Skin of body (tissue), 2 donors: ENCODE data around the gene DIS3L2. TPM values are rescaled to one million over a fixed set of nuclear protein-coding genes. Genes with fewer than 3 reads are reported as not detected.

Experiments used
- DNase-seq: peaks from one replicate; lab custom pipeline; 2025; lab: John Stamatoyannopoulos, UW
- total RNA-seq: library from RNA; depleted of rRNA; stranded (reverse); fragments of >200 nt; gene quantifications from one replicate; pipeline ENCODE4 v1.2.3, GENCODE V29; 2014

DIS3L2 gene
- total RNA-seq, 1 donor from 2014 or later, result 31.8 TPM

DNA sequence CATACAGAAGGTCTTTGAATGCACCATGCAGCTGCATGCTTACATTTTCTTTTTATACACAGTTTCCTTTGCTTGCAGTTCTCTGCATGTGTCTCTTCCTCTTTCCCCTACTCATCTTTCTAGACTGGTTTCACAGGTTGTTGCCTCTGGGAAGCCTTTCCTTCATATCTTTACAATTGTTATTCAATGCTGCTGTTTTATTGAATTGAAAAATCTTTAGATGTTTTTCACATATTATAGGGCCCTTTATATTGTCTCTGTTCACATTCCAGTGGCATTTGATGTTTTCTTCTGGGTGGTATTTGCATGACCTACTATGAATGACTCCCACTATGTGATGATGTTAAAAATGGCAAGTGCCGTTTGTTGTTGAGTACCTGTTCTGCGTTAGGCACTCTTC is 91.1 kb downstream of the DIS3L2 start:
- DNase-seq, result no peak

DNA sequence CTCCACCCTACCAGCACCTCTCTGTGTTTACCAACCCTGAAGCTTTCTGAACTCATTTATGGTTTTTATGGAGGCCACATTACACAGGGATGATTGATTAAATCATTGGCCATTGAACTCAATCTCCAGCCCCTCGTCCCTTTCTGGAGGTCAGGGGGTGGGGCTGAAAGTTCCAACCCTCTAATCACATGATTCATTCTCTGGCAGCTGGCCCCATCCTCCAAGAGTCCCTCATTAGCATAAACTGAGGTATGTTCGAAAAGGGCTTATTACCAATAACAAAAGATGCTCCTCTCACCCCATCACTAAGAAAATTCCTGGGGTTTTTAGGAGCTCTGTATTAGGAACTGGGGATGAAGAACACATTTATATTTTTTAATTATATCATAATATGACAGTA is 92.3 kb downstream of the DIS3L2 start:
- DNase-seq, result no peak

DNA sequence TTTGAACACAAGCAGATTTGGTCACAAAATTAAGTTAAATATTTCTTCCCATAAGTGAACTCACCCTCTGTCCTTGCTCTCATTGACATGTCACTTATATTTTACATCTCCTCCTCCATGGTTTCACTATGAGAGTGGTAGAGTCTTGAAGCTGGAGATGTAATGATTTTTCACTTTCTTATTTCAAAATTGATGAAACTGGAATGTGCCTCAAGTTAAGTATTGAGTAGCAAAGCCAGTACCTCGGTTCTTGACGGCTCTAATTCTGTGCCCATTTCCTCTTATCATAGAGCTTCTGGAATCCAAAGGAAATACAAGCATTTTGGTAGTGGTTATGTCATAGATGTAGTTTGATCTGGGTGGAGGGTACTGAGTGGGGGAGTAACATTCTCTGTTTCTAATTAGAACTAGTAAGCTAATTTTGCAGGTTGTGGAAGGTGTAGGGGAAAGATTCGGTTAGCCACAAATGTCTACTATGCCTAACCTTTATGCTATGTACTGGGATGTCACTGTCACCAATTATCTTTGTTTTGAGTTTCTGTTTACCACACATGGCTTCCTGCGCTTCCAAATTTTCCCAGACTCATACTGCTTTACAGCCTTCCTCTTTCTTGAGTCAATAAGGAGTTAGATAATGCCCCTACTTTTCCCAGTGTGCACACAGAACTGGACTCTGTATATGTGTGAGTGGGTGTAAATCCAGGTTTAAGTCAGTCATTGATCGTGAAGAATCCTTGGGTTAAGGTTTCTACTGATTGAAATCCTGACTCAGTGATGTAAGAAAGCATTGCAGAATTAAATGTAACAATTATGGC is 96.8 kb downstream of the DIS3L2 start:
- DNase-seq, result no peak

DNA sequence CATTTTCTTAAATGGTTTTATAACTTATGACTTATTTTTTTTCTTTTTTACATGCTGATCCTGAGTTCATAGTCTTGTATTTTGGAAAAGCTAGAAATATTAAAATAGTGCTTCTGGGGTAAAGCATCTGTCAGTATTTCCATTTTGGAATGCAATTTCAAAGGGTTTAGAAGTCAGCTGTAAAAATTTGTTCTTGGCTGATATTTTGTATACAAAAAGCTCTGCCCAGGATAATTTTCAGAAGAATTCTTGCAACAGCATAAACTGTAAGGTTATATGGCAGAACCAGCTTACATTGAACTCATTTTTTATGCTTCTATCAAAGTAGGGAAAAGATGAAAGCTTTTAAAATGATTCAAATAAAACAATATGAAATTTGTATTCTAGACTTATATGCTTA is 97.4 kb downstream of the DIS3L2 start:
- DNase-seq, result no peak

DNA sequence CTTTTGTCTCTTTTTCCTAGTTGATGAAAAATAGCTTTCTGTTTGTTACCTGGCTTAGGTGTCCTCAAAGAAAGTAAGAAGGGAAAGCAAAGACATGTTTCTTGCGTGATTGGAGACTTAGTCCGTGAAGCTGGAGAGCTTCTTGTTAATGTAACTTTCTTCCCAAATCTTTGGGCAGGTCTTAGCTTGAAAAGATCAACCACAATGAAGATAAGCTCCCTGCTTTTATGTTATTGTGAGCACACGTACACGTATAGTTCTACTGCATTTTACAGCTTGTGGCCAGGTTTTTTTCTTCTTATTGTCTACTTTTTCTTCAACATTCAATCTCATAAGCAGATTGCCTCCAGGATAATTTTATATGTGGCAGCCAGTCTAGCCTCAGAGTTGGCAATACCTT is 99.8 kb downstream of the DIS3L2 start:
- DNase-seq, result no peak

DNA sequence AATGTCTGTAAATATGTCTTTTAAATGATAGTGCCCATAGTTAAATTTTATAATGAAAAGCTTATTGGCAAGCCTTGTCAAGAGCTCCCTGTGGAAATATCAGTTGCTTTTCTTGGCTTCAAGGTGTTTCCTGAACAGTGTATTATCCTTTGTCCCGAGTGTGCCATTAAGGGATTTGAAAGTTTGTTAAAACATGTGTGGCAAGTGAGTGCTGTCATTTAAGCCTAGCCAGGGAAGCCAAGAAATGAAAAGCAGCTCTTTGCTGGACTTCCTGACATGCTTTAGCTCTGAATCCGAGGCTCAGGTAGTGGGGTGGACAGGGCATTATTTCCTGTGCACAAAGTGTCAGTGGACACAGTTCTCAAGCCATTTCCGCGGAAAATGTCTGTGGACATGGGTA is 111.5 kb downstream of the DIS3L2 start:
- no peak for DNase-seq

DNA sequence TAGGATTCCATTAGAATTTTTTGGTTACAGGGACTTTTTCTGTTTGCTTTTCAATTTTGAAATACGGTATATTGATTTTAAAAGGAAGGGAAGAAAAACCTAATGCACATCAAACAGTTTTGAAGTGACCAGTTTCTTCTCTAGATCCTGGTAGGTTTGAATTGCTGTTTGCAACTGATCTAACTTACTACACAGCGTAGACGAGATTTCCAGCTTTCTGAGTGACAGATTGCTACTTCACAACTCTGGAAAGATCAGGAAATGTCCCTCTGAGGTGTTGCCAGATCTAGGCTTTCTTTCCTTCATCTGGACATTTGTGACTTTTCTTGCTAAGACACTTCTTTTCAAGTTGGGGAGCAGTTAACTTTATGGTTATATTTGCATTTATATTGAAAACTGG is 112.2 kb downstream of the DIS3L2 start:
- no peak for DNase-seq

DNA sequence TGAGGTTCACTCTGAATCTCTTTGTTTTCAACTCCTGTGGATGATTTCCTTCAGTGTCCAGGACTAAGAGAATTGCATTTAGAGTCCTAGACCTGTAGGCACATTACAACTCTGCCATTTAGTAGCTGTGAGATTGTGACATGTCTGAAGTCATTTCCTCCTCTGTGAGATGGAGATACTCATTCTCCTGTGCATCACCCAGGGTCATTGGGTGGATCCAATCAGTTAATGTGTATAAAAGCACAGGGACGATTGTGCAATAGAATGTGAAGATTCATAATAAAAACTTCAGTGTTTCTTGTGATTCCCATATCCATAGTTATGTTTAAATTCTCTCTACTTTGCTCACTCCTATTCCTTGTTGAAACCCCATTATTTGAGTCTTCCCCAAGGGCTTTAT is 113.6 kb downstream of the DIS3L2 start:
- DNase-seq, result no peak

DNA sequence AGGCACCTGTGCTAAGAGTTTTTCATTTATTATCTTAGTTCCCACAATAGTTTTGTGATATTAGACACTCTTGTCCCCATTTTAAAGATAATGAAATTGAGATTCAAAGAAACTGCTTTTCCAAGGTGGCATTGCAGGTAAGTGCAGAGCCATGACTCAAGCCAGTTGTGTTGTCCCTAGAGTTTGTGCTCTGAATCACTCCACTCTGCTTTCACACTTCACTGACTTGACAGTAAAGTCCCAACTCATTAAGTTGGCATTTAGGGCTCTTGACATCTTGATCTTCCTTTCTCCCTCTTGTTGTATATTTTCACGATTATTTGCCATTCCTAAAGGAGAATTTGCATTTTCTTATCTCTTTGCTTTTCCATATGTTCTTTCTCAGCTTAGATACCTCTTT is 114.3 kb downstream of the DIS3L2 start:
- DNase-seq, result no peak

DNA sequence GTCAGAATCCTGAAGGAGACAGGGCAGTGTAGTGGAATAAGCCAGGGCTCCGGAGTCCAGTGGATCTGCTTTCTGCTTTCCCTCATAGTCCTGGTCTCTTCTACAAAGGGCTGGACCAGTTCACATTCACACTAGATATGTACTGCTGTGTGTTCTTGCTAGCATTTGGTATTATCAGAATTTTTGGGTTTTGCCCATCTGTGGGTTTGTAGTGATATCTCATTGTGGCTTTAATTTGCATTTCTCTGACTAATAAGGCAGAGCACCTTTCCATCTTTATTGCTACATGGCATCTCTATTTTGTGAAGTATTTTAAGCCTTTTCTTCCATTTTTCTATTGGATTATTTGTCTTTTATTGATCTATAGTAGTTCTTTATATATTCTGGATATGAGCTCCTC is 114.8 kb downstream of the DIS3L2 start:
- DNase-seq, result no peak

DNA sequence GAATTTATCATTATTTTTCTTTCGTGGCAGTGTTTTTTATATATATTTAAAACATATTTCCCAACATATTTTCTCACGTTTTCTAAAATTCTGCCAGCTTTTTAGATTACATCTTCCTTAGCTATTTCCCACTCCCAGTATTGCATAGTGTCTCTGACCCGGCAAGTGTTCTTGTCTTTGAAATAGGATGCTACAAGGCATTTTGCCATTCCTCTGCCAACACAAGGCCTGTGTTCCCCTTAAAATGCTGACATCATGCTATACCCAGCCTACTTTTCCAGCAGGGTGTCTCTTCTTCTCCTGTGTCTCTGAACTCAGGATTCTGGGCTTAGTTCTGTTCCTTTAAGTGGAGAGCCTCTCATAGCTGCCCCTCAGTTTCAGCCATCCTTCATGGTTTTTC is 115.2 kb downstream of the DIS3L2 start:
- DNase-seq, result no peak

DNA sequence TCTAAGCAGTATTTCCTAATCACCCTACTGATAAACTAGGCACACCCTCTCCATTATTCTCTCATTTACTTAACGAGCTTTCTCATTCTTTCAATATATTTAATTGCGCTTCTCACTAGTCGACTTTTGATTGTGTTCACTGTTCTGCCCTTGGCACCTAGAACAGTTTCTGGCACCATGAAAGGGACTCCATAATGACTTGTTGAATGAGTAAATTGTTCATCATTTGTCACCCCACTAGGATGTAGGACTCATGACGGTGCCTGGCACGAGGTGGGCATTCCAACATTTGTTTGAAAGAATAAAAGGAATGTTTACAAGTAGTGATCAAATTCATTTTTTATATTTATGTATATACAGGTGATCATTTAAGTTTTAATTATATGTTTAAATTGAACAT is 123.7 kb downstream of the DIS3L2 start:
- DNase-seq, result no peak

DNA sequence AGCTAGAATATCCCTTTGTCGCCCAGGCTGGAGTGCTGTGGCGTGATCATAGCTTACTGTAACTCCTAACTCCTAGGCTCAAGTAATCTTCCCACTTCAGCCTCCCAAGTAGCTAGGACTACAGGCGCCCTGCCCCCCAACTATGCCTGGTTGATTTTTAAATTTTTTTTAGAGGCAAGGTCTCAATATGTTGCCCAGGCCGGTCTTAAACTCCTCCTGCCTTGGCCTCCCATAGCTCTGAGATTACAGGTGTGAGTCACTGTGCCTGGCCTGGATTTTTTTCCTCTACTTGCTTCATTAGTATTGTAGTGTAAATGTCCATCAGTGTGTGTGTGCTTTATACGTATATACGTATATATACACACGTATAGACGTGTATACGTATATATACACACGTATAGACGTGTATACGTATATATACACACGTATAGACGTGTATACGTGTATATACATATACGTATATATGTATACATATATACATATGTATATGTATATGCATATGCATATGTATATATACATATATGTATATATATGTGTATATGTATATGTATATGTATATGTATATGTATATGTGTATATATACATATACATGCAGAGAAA is 124.4 kb downstream of the DIS3L2 start:
- DNase-seq, result no peak

DNA sequence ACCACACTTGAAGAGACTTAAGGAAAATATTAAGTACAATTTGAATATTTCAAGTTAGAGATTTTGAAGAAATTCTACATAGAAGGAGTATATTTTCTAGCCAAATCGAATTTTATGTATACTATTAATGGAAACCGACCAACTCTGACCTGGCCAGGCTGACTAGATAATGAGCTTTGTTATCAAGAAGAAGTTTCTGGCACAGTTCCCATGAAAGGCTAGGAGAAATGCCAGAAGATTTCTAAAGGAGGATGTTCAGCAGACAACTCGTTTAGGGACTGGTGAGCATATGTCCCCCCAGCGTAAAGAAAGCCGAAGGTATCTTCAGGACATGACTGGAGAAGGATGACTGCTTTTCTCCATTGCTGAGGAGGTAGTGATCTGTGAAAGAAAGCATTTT is 127.3 kb downstream of the DIS3L2 start:
- no peak for DNase-seq

DNA sequence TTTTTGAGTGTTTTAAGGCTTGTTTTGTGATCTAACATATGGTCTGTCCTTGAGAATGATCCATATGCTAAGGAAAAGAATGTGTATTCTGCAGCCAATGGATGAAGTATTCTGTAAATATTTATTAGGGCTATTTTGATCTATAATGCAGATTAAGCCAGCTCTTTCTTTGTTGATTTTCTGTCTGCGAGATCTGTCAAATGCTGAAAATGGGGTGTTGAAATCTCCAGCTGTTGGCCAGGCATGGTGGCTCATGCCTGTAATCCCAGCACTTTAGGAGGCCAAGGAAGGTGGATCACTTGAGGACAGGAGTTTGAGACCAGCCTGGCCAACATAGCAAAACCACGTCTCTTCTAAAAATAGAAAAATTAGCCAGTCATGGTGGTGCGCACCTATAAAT is 132.7 kb downstream of the DIS3L2 start:
- peak; percentile 20 for DNase-seq

DNA sequence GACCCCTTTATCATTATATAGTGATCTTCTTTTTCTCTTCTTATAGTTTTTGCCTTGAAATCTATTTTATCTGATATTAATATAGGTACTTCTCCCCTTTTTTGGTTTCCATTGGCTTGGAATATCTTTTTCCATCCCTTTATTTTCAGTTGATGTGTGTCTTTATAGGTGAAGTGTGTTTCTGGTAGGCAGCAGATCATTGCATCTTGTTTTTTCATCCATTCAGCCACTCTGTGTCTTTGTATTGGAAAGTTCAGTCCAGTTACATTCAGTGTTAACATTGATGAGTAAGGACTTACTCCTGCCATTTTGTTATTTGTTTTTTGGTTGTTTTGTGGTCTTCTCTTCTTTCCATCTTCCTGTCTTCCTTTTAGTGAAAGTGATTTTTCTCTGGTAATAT is 133.4 kb downstream of the DIS3L2 start:
- no peak for DNase-seq

DNA sequence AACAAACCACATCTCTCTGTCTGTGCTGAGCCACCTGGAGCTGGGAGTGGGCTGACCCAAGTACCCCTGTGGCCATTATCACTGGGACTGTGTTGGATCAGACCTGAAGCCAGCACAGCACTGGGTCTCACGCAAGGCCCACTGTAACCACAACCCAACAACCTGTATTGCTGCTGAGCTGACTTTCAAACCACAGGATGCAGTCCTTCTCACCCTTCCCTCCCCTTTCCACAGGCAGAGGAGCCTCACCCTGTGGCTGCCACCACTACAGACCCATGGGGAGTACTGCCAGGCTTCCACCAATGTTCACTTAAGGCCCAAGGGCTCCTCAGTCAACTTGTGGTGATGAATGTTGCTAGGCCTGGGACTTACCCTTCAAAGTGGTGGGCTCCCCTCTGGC is 135.7 kb downstream of the DIS3L2 start:
- no peak for DNase-seq

DNA sequence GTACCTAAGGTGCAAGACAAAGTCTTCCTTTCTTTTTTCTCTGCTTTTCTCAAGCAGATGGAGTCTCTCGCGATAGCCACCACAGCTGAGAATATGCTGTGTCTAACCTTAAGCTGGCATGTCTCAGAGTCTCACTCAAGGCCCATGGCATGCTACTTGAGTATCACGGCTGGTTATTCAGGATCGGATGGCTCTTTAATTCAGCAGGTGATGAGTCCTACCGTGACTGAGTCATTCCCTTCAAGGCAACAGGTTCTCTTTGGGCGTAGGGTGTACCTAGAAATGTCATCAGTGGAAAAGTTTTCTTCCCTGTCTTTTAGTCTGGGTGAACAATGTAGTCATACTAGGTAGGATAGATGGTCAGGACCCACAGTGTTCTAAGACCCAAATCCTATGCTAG is 136.2 kb downstream of the DIS3L2 start:
- DNase-seq, result no peak

DNA sequence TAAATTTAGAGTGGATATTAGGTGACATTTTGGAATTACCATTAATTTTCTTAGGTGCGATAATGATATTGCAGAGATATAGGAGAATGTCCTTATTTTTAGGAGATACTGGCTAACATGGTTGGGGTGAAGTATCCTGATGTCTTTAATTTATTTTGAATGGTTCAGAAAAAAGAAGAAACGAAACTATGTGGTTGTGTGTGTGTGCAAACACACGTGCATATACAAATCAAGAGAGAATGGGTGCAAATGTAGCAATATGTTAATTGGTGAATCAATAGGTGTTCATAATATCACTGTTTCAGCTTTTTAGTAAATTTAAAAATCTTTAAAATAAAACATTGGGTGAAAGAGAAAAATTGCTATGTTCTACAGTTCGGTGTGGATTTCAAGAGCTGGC is 140.9 kb downstream of the DIS3L2 start:
- no peak for DNase-seq

DNA sequence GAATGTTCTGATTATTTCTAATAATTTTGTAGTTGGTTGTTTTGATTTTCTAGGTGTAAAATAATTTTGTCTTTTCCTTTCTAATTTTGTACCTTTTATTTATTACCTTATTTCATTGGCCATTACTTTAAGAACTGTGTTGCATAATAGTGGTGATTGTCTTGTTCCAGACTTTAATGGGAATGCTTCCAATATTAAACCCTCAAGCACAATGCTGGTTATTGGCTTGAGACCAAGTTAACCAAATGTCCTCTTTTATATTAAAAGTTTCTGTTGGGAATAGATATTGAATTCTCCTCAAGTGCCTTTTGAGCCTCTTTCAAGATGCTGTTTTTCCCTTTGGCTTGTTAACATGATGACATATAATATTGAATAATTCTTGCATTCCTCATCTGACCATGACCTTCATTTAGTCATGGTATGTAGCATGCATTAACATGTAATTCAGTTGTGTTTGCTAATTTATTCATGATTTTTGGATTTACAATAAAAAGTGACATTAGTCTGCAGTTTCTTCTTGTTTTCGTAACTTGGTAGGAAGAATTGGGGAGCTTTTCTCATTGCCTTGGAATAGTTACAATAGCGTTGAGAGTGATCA is 141.7 kb downstream of the DIS3L2 start:
- DNase-seq, result no peak

DNA sequence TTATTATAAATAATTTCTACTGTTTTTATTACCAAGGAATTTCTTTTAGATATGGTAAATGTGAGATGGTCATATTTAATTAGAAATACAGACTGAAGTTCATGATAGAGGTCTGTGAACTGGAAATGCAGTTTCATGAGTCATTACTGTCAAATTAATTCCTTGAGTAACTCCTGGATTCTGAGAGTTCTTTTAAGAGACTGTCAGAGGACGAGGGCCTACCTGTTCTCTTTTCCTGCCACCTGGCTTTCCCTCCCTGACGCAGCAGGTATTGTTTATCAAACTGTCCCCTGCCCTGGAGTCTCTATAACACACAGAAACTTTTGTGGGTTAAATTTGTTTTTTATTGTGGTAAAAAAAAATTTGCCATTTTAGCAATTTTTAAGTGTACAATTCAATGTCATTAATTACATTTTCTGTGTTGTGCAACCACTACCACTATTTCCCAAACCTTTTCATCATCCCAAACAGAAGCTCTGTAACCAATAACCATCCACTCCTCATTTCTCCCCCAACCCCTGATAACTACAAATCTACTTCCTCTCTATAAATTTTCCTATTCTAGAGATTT is 142.6 kb downstream of the DIS3L2 start:
- no peak for DNase-seq

DNA sequence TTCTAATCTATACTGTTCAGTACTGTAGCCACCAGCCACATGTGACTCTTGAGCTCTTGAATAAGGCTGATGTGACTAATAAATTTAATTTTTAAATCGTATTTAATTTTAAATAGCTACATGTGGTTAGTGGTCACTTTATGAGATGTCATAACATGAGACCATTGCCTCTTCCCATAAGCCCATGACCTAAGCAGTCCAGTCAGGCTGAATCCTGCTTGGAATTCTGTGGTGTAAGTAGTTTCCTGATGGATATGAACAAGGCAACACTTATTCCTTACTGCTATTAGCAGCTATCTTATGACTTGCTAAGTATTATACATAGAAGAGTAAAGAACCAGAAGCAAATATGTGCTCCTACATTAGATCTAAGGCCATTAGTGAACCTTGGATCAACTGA is 150.0 kb downstream of the DIS3L2 start:
- no peak for DNase-seq

DNA sequence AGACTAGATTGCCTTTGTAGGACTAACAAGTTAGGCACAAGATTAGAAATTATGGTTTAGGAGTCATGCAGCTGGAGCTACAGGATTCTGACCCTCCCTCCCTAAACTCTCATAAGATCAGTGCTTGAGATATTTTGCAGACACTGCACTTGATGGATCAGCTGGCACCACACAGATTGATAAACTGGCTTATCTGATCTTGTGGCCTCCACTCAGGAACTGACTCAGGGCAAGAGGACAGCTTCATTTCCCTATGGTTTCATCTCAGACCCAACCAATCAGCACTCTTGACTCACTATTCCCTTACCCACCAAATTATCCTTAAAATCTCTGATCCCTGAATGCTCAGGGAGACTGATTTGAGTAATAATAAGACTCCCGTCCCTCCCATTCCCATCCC is 152.3 kb downstream of the DIS3L2 start:
- DNase-seq, result no peak
